Small intestine (tissue), 7 donors: Measurements from ENCODE around the gene RAB25. TPM values are rescaled to one million over a fixed set of nuclear protein-coding genes. Genes with fewer than 3 reads are reported as not detected.
A peak's percentile ranks its signal among the peaks of the same experiment; 100 is the strongest.

Source experiments
- DNase-seq, 2 donors: peaks; one replicate each; pipeline versions ENCODE4 v3.0.0 to v3.0.0-alpha.2; 2013
- FAIRE-seq: peaks from 2 replicates; lab custom pipeline; 2012; peaks lifted over from hg19 to GRCh38; lab: Jason Lieb, UNC
- H3K27ac ChIP-seq, 3 donors: one replicate each; pipeline ENCODE4 v1.5.1; 2013; ENCODE audit warnings: low read length in 2 of 3, mild to moderate bottlenecking in 2 of 3, control low read depth in 1 of 3, inconsistent platforms in 1 of 3, low read depth in 1 of 3, moderate library complexity in 1 of 3
- H3K27me3 ChIP-seq, 3 donors: one replicate each; pipeline ENCODE4 v1.6.1; 2013; ENCODE audit warnings: low read length in 3 of 3, inconsistent platforms in 1 of 3; ENCODE audit not compliant: control insufficient read depth in 3 of 3, insufficient read depth in 3 of 3
- H3K36me3 ChIP-seq, 3 donors: one replicate each; pipeline ENCODE4 v1.6.1; 2013; ENCODE audit warnings: low read length in 3 of 3, inconsistent platforms in 1 of 3, low read depth in 1 of 3, mild to moderate bottlenecking in 1 of 3, moderate library complexity in 1 of 3; ENCODE audit not compliant: control insufficient read depth in 3 of 3, insufficient read depth in 2 of 3
- H3K4me1 ChIP-seq, 3 donors: one replicate each; pipeline ENCODE4 v1.6.1; 2013; ENCODE audit warnings: low read length in 2 of 3, inconsistent platforms in 1 of 3, low read depth in 1 of 3, mild to moderate bottlenecking in 1 of 3, moderate library complexity in 1 of 3; ENCODE audit not compliant: control insufficient read depth in 3 of 3, insufficient read depth in 2 of 3
- H3K4me3 ChIP-seq, 3 donors: one replicate each; pipeline ENCODE4 v1.5.1; 2013; ENCODE audit warnings: low read length in 3 of 3, control low read depth in 1 of 3, inconsistent platforms in 1 of 3, low read depth in 1 of 3, mild to moderate bottlenecking in 1 of 3, moderate library complexity in 1 of 3
- H3K9me3 ChIP-seq, 2 donors: one replicate each; pipeline ENCODE4 v1.6.1; 2013; ENCODE audit warnings: low read depth in 1 of 2, low read length in 1 of 2; ENCODE audit not compliant: control insufficient read depth in 2 of 2, insufficient read depth in 1 of 2
- WGBS, 3 donors: extraction: QIAGEN DNeasy Blood & Tissue Kit; methylation state at CpG; one replicate each; pipeline ENCODE4 v1.1.7; 2013; 5-methylcytosine and 5-hydroxymethylcytosine counted together
- polyA plus RNA-seq, 4 donors: library from polyadenylated mRNA; stranded (reverse) in 3 of 4; unstranded in 1 of 4; fragments of 200-250 nt in 3 of 4; fragments of 120-200 nt in 1 of 4; gene quantifications; one replicate each; pipeline versions ENCODE4 v1.2.1 to v1.2.3, GENCODE V29; 2013
- donor health status: healthy with polysubstance abuse.
- donor health status: control.
- donor health status: control.
- donor health status: Bipolar disorder and iron deficiency.
- donor health status: healthy.

The RAB25 gene
- polyA plus RNA-seq, 4 donors = 140 to 216 (median 169) TPM

DNA sequence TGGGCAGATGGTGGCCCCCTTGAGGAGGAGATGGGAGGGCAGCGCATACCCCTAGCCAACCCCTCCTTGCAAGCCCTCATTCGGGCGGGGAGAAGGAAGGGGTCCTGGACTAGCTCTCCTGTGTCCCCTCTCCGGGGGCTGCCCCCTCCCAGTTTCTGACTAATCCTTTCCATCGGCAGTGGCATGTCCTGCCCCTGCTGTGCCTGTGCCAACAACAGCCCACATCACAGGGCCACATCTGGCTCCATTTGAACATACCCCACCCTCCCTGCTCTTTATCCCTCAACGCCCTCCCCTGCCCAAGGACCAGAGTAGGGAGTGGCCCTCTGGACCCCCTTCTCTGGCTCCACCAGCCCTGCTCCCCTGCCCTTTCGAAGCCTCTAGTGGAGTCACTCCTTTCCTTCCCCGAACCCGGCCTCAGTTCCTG, 42.6 kb downstream of the RAB25 start:
- peaks cover 16 to 64% (median 31%) of the 10 kb centered on the region in 3 donors for H3K4me1 ChIP-seq
- 42 to 60% (median 53%) methylated on average over 8 to 9 of the region's 9 CpGs for WGBS, 3 donors

GRCh38 chr1:156104065-156104810, 43.3 kb downstream of the RAB25 start:
- peak; percentile 69 to 92 for DNase-seq
- Histone ChIP-seq H3K36me3 (no peaks in the 10 kb centered on the region), H3K9me3 (no peaks in the 10 kb centered on the region), H3K27ac (peak overlapping the region; percentile 30 to 93 (median 86)), H3K4me1 (peaks cover 16 to 64% (median 31%) of the 10 kb centered on the region in 3 donors), H3K27me3 (no peaks in the 10 kb centered on the region), H3K4me3 (no peak overlapping the region)
- WGBS, 3 donors = 34 to 40% (median 39%) methylated on average over 13 to 15 of the region's 15 CpGs
- FAIRE-seq = no peak

More for the DNA sequence above, 42.6 kb downstream of the RAB25 start:
- H3K9me3 ChIP-seq = no peaks in the 10 kb centered on the region
- FAIRE-seq = no peak
- no peak overlapping the region for H3K4me3 ChIP-seq
- H3K27me3 ChIP-seq = no peaks in the 10 kb centered on the region
- peak overlapping the region; percentile 30 to 93 (median 86) for H3K27ac ChIP-seq
- DNase-seq = no peak
- H3K36me3 ChIP-seq = peaks cover 0 to 2% (median 0%) of the 10 kb centered on the region in 3 donors

- Histone ChIP-seq H3K9me3 (no peaks in the 10 kb centered on the region), H3K4me3 (peak overlapping the region in 1 of 3 donors; percentile 51), H3K27ac (peak overlapping the region; percentile 28 to 93 (median 86)), H3K36me3 (no peaks in the 10 kb centered on the region), H3K4me1 (peaks cover 16 to 60% (median 31%) of the 10 kb centered on the region in 3 donors), H3K27me3 (no peaks in the 10 kb centered on the region)
- WGBS, 3 donors = 52 to 64% (median 59%) methylated on average over 11 of the region's 11 CpGs
- no peak for FAIRE-seq
- peak in 1 of 2 donors; percentile 68 for DNase-seq
Measured at GRCh38 chr1:156104861-156105832, 44.2 kb downstream of the RAB25 start.

DNA sequence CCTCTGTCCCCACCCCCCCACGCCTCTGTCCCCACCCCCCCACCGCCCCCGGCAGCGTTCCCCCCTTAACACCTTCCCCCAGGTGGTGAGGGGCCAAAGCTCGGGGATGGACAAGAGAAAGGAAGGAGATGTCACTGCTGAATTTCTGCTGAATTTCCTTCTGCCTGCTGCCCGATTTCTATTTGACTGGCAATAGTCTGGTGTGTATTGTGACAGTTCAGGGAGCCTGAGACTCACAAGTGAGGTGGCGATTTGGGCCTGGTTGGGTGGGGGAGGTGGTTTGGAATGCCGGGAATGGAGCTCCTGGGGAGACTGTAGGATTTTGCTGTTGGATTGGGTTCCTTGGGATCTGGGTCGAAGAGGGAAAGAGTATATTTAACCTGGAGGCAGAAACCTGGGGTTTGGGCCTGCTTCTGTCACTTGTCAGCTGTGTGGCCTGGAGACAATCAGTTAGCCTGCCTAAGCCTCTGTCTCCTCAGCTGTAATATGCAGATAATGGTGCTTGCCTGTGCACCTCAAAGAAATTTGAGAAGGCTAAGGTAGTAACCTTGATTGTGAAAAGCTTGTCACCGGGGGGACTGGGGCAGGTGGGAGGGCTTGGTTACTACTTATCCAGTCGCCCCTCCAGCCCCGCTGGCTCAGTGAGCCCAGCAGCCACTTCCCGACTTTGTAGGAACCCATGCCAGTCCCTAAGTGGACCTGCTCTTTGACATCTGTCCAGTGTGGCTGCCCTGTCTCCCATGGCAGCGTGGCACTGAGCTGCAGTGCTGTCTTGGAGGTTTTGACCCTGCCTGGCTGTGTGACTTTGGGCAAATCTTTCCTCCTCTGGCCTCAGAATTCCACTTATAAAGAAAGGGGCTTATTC, 45.9 kb downstream of the RAB25 start:
- DNase-seq (peak in 1 of 2 donors; percentile 60), FAIRE-seq (no peak)
- Histone ChIP-seq H3K9me3 (no peaks in the 10 kb centered on the region), H3K4me3 (peak overlapping the region in 2 of 3 donors; percentile 12 to 38), H3K27me3 (no peaks in the 10 kb centered on the region), H3K27ac (peak overlapping the region; percentile 64 to 95 (median 93)), H3K4me1 (peaks cover 16 to 48% (median 31%) of the 10 kb centered on the region in 3 donors), H3K36me3 (no peaks in the 10 kb centered on the region)
- 39 to 52% (median 46%) methylated on average over 12 to 14 of the region's 14 CpGs for WGBS, 3 donors

GRCh38 chr1:156108057-156108456, 47.1 kb downstream of the RAB25 start:
- no peaks in the 10 kb centered on the region for H3K27me3 ChIP-seq
- no peak overlapping the region for H3K4me3 ChIP-seq
- no peak for DNase-seq
- H3K27ac ChIP-seq = peak overlapping the region in 1 of 3 donors; percentile 19
- no peaks in the 10 kb centered on the region for H3K9me3 ChIP-seq
- no peak for FAIRE-seq
- H3K4me1 ChIP-seq = peaks cover 13 to 36% (median 20%) of the 10 kb centered on the region in 3 donors
- H3K36me3 ChIP-seq = no peaks in the 10 kb centered on the region
- 64 to 86% (median 74%) methylated on average over 3 of the region's 3 CpGs for whole genome bisulfite sequencing, 3 donors

- WGBS, 3 donors = 91 to 93% (median 92%) methylated on average over 6 of the region's 6 CpGs
- H3K4me1 ChIP-seq = peaks cover 8 to 30% (median 14%) of the 10 kb centered on the region in 3 donors
- no peak overlapping the region for H3K27ac ChIP-seq
Measured at GRCh38 chr1:156108664-156109241, 47.8 kb downstream of the RAB25 start.

GRCh38 chr1:156110252-156110651, 49.3 kb downstream of the RAB25 start:
- WGBS, 3 donors = 71 to 83% (median 80%) methylated on average over 2 of the region's 2 CpGs
- H3K27ac ChIP-seq = no peak overlapping the region
- H3K27me3 ChIP-seq = no peaks in the 10 kb centered on the region
- H3K4me1 ChIP-seq = peaks cover 2 to 22% (median 8%) of the 10 kb centered on the region in 3 donors
- H3K9me3 ChIP-seq = no peaks in the 10 kb centered on the region
- no peak for FAIRE-seq
- DNase-seq = no peak
- H3K4me3 ChIP-seq = no peak overlapping the region
- H3K36me3 ChIP-seq = peaks cover 0 to 2% (median 0%) of the 10 kb centered on the region in 3 donors

More at GRCh38 chr1:156108664-156109241, 47.8 kb downstream of the RAB25 start:
- Histone ChIP-seq H3K9me3 (no peaks in the 10 kb centered on the region), H3K27me3 (no peaks in the 10 kb centered on the region), H3K4me3 (no peak overlapping the region), H3K36me3 (no peaks in the 10 kb centered on the region)
- no peak for DNase-seq
- no peak for FAIRE-seq
